H9 (cell line): Measurements from ENCODE around the gene MOXD1. TPM values are rescaled to one million over a fixed set of nuclear protein-coding genes. Genes with fewer than 3 reads are reported as not detected.

Source experiments
- DNase-seq: peaks from one replicate; pipeline ENCODE4 v3.0.0-alpha.2; 2017
- H2AFZ ChIP-seq: one replicate; pipeline ENCODE4 v1.6.1; 2013; ENCODE audit warnings: mild to moderate bottlenecking, low read length, control low read depth, moderate library complexity
- H2AK5ac ChIP-seq: 2 replicates; pipeline ENCODE4 v1.6.1; 2013; ENCODE audit warnings: low read length, control low read depth, mixed read lengths; ENCODE audit not compliant: insufficient read length
- H2BK120ac ChIP-seq: one replicate; pipeline ENCODE4 v1.6.1; 2013; ENCODE audit warnings: low read depth, mild to moderate bottlenecking, low read length, control low read depth, inconsistent platforms; ENCODE audit not compliant: poor library complexity, severe bottlenecking
- H2BK12ac ChIP-seq: 2 replicates; pipeline ENCODE4 v1.6.1; 2013; ENCODE audit warnings: low read length, control low read depth, mixed read lengths, low read depth; ENCODE audit not compliant: insufficient read length
- H2BK15ac ChIP-seq: 2 replicates; pipeline ENCODE4 v1.6.1; 2013; ENCODE audit warnings: low read depth, low read length, control low read depth
- H2BK20ac ChIP-seq: one replicate; pipeline ENCODE4 v1.6.1; 2013; ENCODE audit warnings: low read depth, mild to moderate bottlenecking, low read length, control low read depth, inconsistent platforms; ENCODE audit not compliant: poor library complexity, severe bottlenecking
- H2BK5ac ChIP-seq: 2 replicates; pipeline ENCODE4 v1.6.1; 2013; ENCODE audit warnings: low read length, control low read depth, mixed read lengths; ENCODE audit not compliant: insufficient read length
- H3K14ac ChIP-seq: 2 replicates; pipeline ENCODE4 v1.6.1; 2013; ENCODE audit warnings: low read length, control low read depth; ENCODE audit not compliant: insufficient read depth
- H3K18ac ChIP-seq: 2 replicates; pipeline ENCODE4 v1.6.1; 2013; ENCODE audit warnings: low read depth, mild to moderate bottlenecking, mixed read lengths, low read length, control low read depth; ENCODE audit not compliant: insufficient read length
- H3K23ac ChIP-seq: 2 replicates; pipeline ENCODE4 v1.6.1; 2013; ENCODE audit warnings: low read length, control low read depth, mixed read lengths, low read depth; ENCODE audit not compliant: insufficient read length
- H3K23me2 ChIP-seq: 2 replicates; pipeline ENCODE4 v1.6.1; 2013; ENCODE audit warnings: low read depth, mild to moderate bottlenecking, mixed read lengths, low read length, control low read depth; ENCODE audit not compliant: insufficient read length, poor library complexity, severe bottlenecking
- H3K27ac ChIP-seq: 2 replicates; pipeline ENCODE4 v1.5.1; 2013; ENCODE audit warnings: low read length, control low read depth, mixed read lengths, low read depth; ENCODE audit not compliant: insufficient read length
- H3K27me3 ChIP-seq: 2 replicates; pipeline ENCODE4 v1.6.1; 2013; ENCODE audit warnings: low read length, control low read depth, inconsistent platforms; ENCODE audit not compliant: insufficient read depth
- H3K4ac ChIP-seq: 2 replicates; pipeline ENCODE4 v1.6.1; 2013; ENCODE audit warnings: low read depth, mild to moderate bottlenecking, control low read depth, inconsistent platforms, low read length, moderate library complexity
- H3K4me1 ChIP-seq: 2 replicates; pipeline ENCODE4 v1.6.1; 2013; ENCODE audit warnings: low read length, control low read depth, inconsistent platforms; ENCODE audit not compliant: insufficient read depth
- H3K4me2 ChIP-seq: 2 replicates; pipeline ENCODE4 v1.6.1; 2013; ENCODE audit warnings: low read length, control low read depth, mixed read lengths; ENCODE audit not compliant: insufficient read length, insufficient read depth
- H3K56ac ChIP-seq: 2 replicates; pipeline ENCODE4 v1.6.1; 2013; ENCODE audit warnings: low read depth, mild to moderate bottlenecking, mixed read lengths, low read length, control low read depth; ENCODE audit not compliant: insufficient read length
- H3K79me1 ChIP-seq: 2 replicates; pipeline ENCODE4 v1.6.1; 2013; ENCODE audit warnings: low read depth, mild to moderate bottlenecking, moderate library complexity, low read length, control low read depth, inconsistent platforms; ENCODE audit not compliant: insufficient read depth, poor library complexity, severe bottlenecking
- H3K79me2 ChIP-seq: 2 replicates; pipeline ENCODE4 v1.6.1; 2013; ENCODE audit warnings: low read length, control low read depth, inconsistent platforms; ENCODE audit not compliant: insufficient read depth
- H3K9ac ChIP-seq: 2 replicates; pipeline ENCODE4 v1.6.1; 2013; ENCODE audit warnings: low read length, control low read depth, mixed read lengths; ENCODE audit not compliant: insufficient read length; ENCODE audit errors: extremely low read depth
- H3K9me3 ChIP-seq: one replicate; pipeline ENCODE4 v1.6.1; 2013; ENCODE audit warnings: low read depth, low read length, inconsistent platforms; ENCODE audit not compliant: control insufficient read depth
- H3T11ph ChIP-seq: one replicate; pipeline ENCODE4 v1.6.1; 2013; ENCODE audit warnings: mild to moderate bottlenecking, low read length, control low read depth, inconsistent platforms
- H4K20me1 ChIP-seq: one replicate; pipeline ENCODE4 v1.6.1; 2013; ENCODE audit not compliant: control insufficient read depth, insufficient read length, insufficient read depth
- H4K5ac ChIP-seq: 2 replicates; pipeline ENCODE4 v1.6.1; 2013; ENCODE audit warnings: low read depth, mild to moderate bottlenecking, mixed read lengths, low read length, control low read depth; ENCODE audit not compliant: insufficient read length
- H4K8ac ChIP-seq: replicated peaks from 2 replicates; pipeline ENCODE4 v1.6.1; 2013; ENCODE audit warnings: low read length, control low read depth, mixed read lengths, low read depth; ENCODE audit not compliant: insufficient read length
- H4K91ac ChIP-seq: 2 replicates; pipeline ENCODE4 v1.6.1; 2013; ENCODE audit warnings: low read depth, mild to moderate bottlenecking, moderate library complexity, mixed read lengths, low read length, control low read depth; ENCODE audit not compliant: insufficient read length
- H3K27ac Mint-ChIP-seq, 3 experiments: 2 replicates in 2 of 3; 3 replicates in 1 of 3; pipeline ENCODE4 v1.8.0; 2020 to 2021; ENCODE audit warnings: mixed read lengths in 3 of 3, mild to moderate bottlenecking in 1 of 3, moderate library complexity in 1 of 3
- H3K27me3 Mint-ChIP-seq: 2 replicates; pipeline ENCODE4 v1.8.0; 2021; ENCODE audit warnings: low read depth, mild to moderate bottlenecking, moderate library complexity, mixed read lengths
- H3K36me3 Mint-ChIP-seq, 3 experiments: 2 replicates in 2 of 3; 3 replicates in 1 of 3; pipeline ENCODE4 v1.8.0; 2020 to 2021; ENCODE audit warnings: low read depth in 3 of 3, mixed read lengths in 3 of 3; ENCODE audit not compliant: insufficient read depth in 1 of 3
- H3K4me1 Mint-ChIP-seq, 2 experiments: 2 replicates each; pipeline ENCODE4 v1.8.0; 2020; ENCODE audit warnings: mixed read lengths in 2 of 2
- H3K4me3 Mint-ChIP-seq, 2 experiments: 2 replicates in 1 of 2; 3 replicates in 1 of 2; pipeline ENCODE4 v1.8.0; 2020 to 2021; ENCODE audit warnings: mild to moderate bottlenecking in 2 of 2, mixed read lengths in 2 of 2, moderate library complexity in 1 of 2
- H3K9me3 Mint-ChIP-seq, 2 experiments: 2 replicates in 1 of 2; 3 replicates in 1 of 2; pipeline ENCODE4 v1.8.0; 2020; ENCODE audit warnings: mild to moderate bottlenecking in 2 of 2, mixed read lengths in 2 of 2, moderate library complexity in 1 of 2
- CTCF ChIP-seq: fragments of 200-600 bp; sonication (generic); conservative IDR thresholded peaks from 3 replicates; pipeline ENCODE4 v1.8.0; 2021; ENCODE audit warnings: antibody characterized with exemption, mild to moderate bottlenecking
- WGBS: extraction: QIAGEN DNeasy Blood & Tissue Kit; methylation state at CpG from one replicate; pipeline ENCODE4 v1.1.7; 2013; ENCODE audit warnings: missing lambda C conversion rate, low lambda C conversion rate, mixed read lengths; ENCODE audit not compliant: insufficient read length; ENCODE audit errors: extremely low coverage; 5-methylcytosine and 5-hydroxymethylcytosine counted together
- total RNA-seq: library from RNA; stranded (reverse); gene quantifications from 2 replicates; pipeline ENCODE4 v1.2.1, GENCODE V29; 2021

MOXD1 gene
- total RNA-seq, 1 experiment from 2014 or later, result 2.3 TPM

- Histone ChIP-seq H3K4me2 (no peak overlapping the region), H2AFZ (no peak overlapping the region), H3K9me3 (no peaks in the 10 kb centered on the region), H2BK5ac (no peak overlapping the region), H3K14ac (no peak overlapping the region), H3K23ac (no peak overlapping the region), H4K5ac (no peak overlapping the region), H3K56ac (no peak overlapping the region), H4K20me1 (no peaks in the 10 kb centered on the region), H3K18ac (no peak overlapping the region), H4K8ac (no peak overlapping the region), H2BK20ac (no peak overlapping the region), H3K79me2 (no peaks in the 10 kb centered on the region), H2BK12ac (no peak overlapping the region), H2BK15ac (no peak overlapping the region), H3K23me2 (no peaks in the 10 kb centered on the region), H4K91ac (no peak overlapping the region), H3K79me1 (no peaks in the 10 kb centered on the region), H3K27ac (no peak overlapping the region), H3K4me1 (no peaks in the 10 kb centered on the region), H2BK120ac (no peak overlapping the region), H3K9ac (no peak overlapping the region), H3T11ph (no peak overlapping the region), H3K27me3 (no peaks in the 10 kb centered on the region), H2AK5ac (no peak overlapping the region), H3K4ac (no peak overlapping the region)
- no peak for DNase-seq
- no peak for TF ChIP-seq CTCF
- Mint-ChIP-seq H3K27ac (no peak overlapping the region), H3K27me3 (peaks cover 1% of the 10 kb centered on the region; the same call in 1 of the 2 replicates), H3K4me3 (no peak overlapping the region), H3K9me3 (no peaks in the 10 kb centered on the region), H3K36me3 (no peaks in the 10 kb centered on the region), H3K4me1 (peaks cover 0 to 2% of the 10 kb centered on the region in 2 experiments; a peak in 1 of 4 replicates)
- WGBS, result no CpG with 5 or more reads among the region's 1 CpG
Measured at GRCh38 chr6:132287101-132287500, 114.2 kb downstream of the MOXD1 start.
